K562 (cell line): Measurements from ENCODE around the gene MN1. TPM values are rescaled to one million over a fixed set of nuclear protein-coding genes. Genes with fewer than 3 reads are reported as not detected.

Experiments
- ATAC-seq: fragments of 200-7000 bp; cut with Tn5 transposase; 3 replicates; pipeline ENCODE4 v1.9.1; 2020; ENCODE audit warnings: moderate library complexity
- BruUV-seq: library from RNA; stranded (reverse); fragments of 400-500 nt; replicated peaks from 2 replicates; lab custom pipeline; 2021; lab: Mats Ljungman, UMichigan
- CTCF ChIA-PET: fragments of 300-600 bp; formaldehyde crosslinking; extraction: SDS; loops from one replicate; lab custom pipeline; 2021; ENCODE audit warnings: low intra/inter-chr PET ratio; lab: Yijun Ruan, JAX
- POLR2A ChIA-PET: fragments of 300-600, 350-650 bp; sonication (Branson Sonifier 250); formaldehyde crosslinking; extraction: SDS; loops from one replicate; lab custom pipeline; 2021; ENCODE audit warnings: antibody characterized with exemption, inconsistent platforms; lab: Yijun Ruan, JAX
- DNase-seq, 4 experiments: peaks; one replicate each; pipeline versions ENCODE4 v3.0.0 to v3.0.0-alpha.2; 2011 to 2018; ENCODE audit warnings: low spot score in 3 of 4, mixed read lengths in 3 of 4; ENCODE audit errors: extremely low read depth in 1 of 4
- FAIRE-seq: peaks from 2 replicates; lab custom pipeline; 2011; peaks lifted over from hg19 to GRCh38; lab: Jason Lieb, UNC
- H2AFZ ChIP-seq: 2 replicates; pipeline ENCODE4 v1.6.0; 2011; ENCODE audit warnings: low read depth, low read length, control low read depth, inconsistent platforms
- H3K27ac ChIP-seq: fragments of 200-600 bp; 3 replicates; pipeline ENCODE4 v1.8.0; 2011; ENCODE audit warnings: low read depth, mild to moderate bottlenecking, control low read depth, inconsistent platforms, low read length, moderate library complexity, mixed read lengths; ENCODE audit errors: extremely low read depth
- H3K27me3 ChIP-seq, 2 experiments: fragments of 300-600 bp in 1 of 2; 2 replicates in 1 of 2; 3 replicates in 1 of 2; pipeline versions ENCODE4 v1.6.0 to v1.8.0; 2011; ENCODE audit warnings: inconsistent platforms in 2 of 2, low read length in 2 of 2, mild to moderate bottlenecking in 1 of 2, mixed read lengths in 1 of 2, moderate library complexity in 1 of 2; ENCODE audit not compliant: control insufficient read depth in 2 of 2, insufficient read depth in 2 of 2
- H3K36me3 ChIP-seq: fragments of 300-600 bp; 3 replicates; pipeline ENCODE4 v1.8.0; 2011; ENCODE audit warnings: mild to moderate bottlenecking, low read length, inconsistent platforms; ENCODE audit not compliant: control insufficient read depth, insufficient read depth
- H3K4me1 ChIP-seq, 2 experiments: fragments of 200-600 bp in 1 of 2; replicated peaks in 1 of 2; 2 replicates in 1 of 2; 3 replicates in 1 of 2; pipeline versions ENCODE4 v1.5.1 to v1.8.0; 2011; ENCODE audit warnings: inconsistent platforms in 2 of 2, low read length in 2 of 2, mild to moderate bottlenecking in 1 of 2, mixed read lengths in 1 of 2, moderate library complexity in 1 of 2; ENCODE audit not compliant: control insufficient read depth in 2 of 2, insufficient read depth in 2 of 2
- H3K4me2 ChIP-seq: 2 replicates; pipeline ENCODE4 v1.6.1; 2011; ENCODE audit warnings: low read length, control low read depth, inconsistent platforms, mixed read lengths; ENCODE audit not compliant: insufficient read depth
- H3K4me3 ChIP-seq: fragments of 200-600 bp; sonication (generic), shearing (Covaris generic); 2 replicates; pipeline ENCODE4 v1.5.1; 2016; ENCODE audit warnings: control low read depth, inconsistent platforms
- H3K79me2 ChIP-seq: fragments of 200-600 bp; 3 replicates; pipeline ENCODE4 v1.8.0; 2011; ENCODE audit warnings: low read length, inconsistent platforms; ENCODE audit not compliant: control insufficient read depth, insufficient read depth
- H3K9ac ChIP-seq, 2 experiments: 2 replicates each; pipeline versions ENCODE4 v1.6.0 to v1.6.1; 2011; ENCODE audit warnings: low read depth in 2 of 2, low read length in 2 of 2, control low read depth in 1 of 2, inconsistent platforms in 1 of 2, mild to moderate bottlenecking in 1 of 2, mixed read lengths in 1 of 2; ENCODE audit not compliant: insufficient read depth in 1 of 2
- H3K9me1 ChIP-seq: one replicate; pipeline ENCODE4 v1.6.0; 2011; ENCODE audit warnings: inconsistent platforms, mild to moderate bottlenecking, low read length, moderate library complexity; ENCODE audit not compliant: control insufficient read depth, insufficient read depth
- H3K9me3 ChIP-seq: replicated peaks from 2 replicates; pipeline ENCODE4 v1.5.1; 2011; ENCODE audit warnings: low read depth, low read length, inconsistent platforms; ENCODE audit not compliant: control insufficient read depth, insufficient read depth
- H4K20me1 ChIP-seq: replicated peaks from 2 replicates; pipeline ENCODE4 v1.6.1; 2011; ENCODE audit warnings: low read length, inconsistent platforms, mixed read lengths; ENCODE audit not compliant: control insufficient read depth, insufficient read depth
- DDX20 ChIP-seq: fragments of 450-650 bp; IDR thresholded peaks from 2 replicates; pipeline ENCODE4 v1.6.1; 2016; ENCODE audit warnings: missing genetic modification characterization, low read depth, mild to moderate bottlenecking, missing compliant biosample characterization, moderate library complexity
- MTA2 ChIP-seq: fragments of 450-650 bp; IDR thresholded peaks from 2 replicates; pipeline ENCODE4 v1.6.1; 2016; ENCODE audit warnings: low read depth
- WGBS: fragments of 100-300 bp; shearing (Covaris generic); methylation state at CpG from one replicate; pipeline ENCODE4 v1.1.6; 2016; ENCODE audit warnings: low coverage, mixed read lengths; ENCODE audit not compliant: insufficient coverage; ENCODE audit errors: missing lambda C conversion rate; 5-methylcytosine and 5-hydroxymethylcytosine counted together
- in situ Hi-C: fragments of 300-500 bp; cut with MboI; formaldehyde crosslinking; loops from 4 replicates; pipeline ENCODE4 v1.15.0; 2018; ENCODE audit warnings: inconsistent platforms, mixed read lengths
- intact Hi-C: fragments of 100-400 bp; cut with micrococcal nuclease; formaldehyde crosslinking; loops from 2 replicates; pipeline ENCODE4 v1.14.2; 2022
- polyA plus RNA-seq, 8 experiments: library from polyadenylated mRNA; depleted of rRNA in 4 of 8; stranded (reverse) in 5 of 8; unstranded in 3 of 8; fragments of >200 nt; fragmentation: Nextera tagmentation in 2 of 8; fragmentation: Illumina TruSeq in 1 of 8; extraction: Ambion mirVana in 2 of 8; extraction: Trizol in 1 of 8; gene quantifications; 2 replicates each; pipeline versions ENCODE4 v1.2.1 to v1.2.3, GENCODE V29; 2011 to 2014; ENCODE audit warnings: inconsistent platforms in 1 of 8, missing spikeins in 1 of 8
- total RNA-seq, 7 experiments: library from RNA; depleted of rRNA in 6 of 7; stranded (reverse); fragments of >200 nt in 6 of 7; fragmentation: Illumina TruSeq in 2 of 7; extraction: Trizol in 2 of 7; gene quantifications; 2 replicates each; pipeline versions ENCODE4 v1.2.1 to v1.2.3, GENCODE V29; 2011 to 2021; ENCODE audit warnings: low replicate concordance in 1 of 7
- TF ChIP-seq, protein P1 (sequence below): fragments of 450-650 bp; formaldehyde crosslinking; IDR thresholded peaks from 2 replicates; pipeline ENCODE4 v1.4.0; 2022; ENCODE audit warnings: missing genetic modification characterization
- TF ChIP-seq, protein P2 (sequence below): sonication (generic); IDR thresholded peaks from 2 replicates; pipeline ENCODE4 v1.6.1; 2016

The MN1 gene
- total and polyA plus RNA-seq, 9 of the 15 experiments (the other 6 are each of a cell fraction or from before 2014, with no cell fraction given), result under 0.01 to 0.05 (median 0.03) TPM; not detected in 5

DNA sequence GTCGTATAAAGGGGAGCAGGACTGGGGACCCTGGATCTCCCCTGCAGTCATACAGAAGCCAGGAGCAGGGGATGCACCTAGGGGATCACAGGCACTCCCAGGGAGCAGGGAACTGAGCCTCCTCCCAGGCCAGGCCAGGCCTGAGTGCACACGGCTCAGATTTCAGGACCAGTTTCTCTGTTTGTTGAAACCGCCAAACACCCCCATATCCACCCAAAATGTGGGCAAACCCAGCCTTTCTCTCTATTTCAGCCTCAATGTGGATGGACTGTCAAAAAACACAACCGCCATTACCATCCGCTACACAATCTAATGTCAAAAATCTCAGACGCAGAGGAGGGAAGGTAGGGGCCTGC is 17.5 kb downstream of the MN1 start:
- Histone ChIP-seq H3K36me3 (no peaks in the 10 kb centered on the region), H3K4me3 (no peak overlapping the region), H3K9me1 (no peaks in the 10 kb centered on the region), H3K9ac (no peak overlapping the region), H3K4me1 (no peaks in the 10 kb centered on the region; a peak in 1 of 5 replicates), H4K20me1 (no peaks in the 10 kb centered on the region), H3K9me3 (0 out of 2 replicates have a peak, but pooled peaks cover 2% of the 10 kb centered on the region), H2AFZ (no peak overlapping the region), H3K79me2 (no peaks in the 10 kb centered on the region), H3K27ac (no peak overlapping the region), H3K27me3 (peaks cover 7 to 22% of the 10 kb centered on the region in 2 experiments; a peak in 4 of 5 replicates), H3K4me2 (no peak overlapping the region)
- TF ChIP-seq, protein P1, sequence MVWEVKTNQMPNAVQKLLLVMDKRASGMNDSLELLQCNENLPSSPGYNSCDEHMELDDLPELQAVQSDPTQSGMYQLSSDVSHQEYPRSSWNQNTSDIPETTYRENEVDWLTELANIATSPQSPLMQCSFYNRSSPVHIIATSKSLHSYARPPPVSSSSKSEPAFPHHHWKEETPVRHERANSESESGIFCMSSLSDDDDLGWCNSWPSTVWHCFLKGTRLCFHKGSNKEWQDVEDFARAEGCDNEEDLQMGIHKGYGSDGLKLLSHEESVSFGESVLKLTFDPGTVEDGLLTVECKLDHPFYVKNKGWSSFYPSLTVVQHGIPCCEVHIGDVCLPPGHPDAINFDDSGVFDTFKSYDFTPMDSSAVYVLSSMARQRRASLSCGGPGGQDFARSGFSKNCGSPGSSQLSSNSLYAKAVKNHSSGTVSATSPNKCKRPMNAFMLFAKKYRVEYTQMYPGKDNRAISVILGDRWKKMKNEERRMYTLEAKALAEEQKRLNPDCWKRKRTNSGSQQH (CRISPR knock-in tag), result no peak
- TF ChIP-seq MTA2 (no peak), DDX20 (no peak)
- TF ChIP-seq, protein P2, sequence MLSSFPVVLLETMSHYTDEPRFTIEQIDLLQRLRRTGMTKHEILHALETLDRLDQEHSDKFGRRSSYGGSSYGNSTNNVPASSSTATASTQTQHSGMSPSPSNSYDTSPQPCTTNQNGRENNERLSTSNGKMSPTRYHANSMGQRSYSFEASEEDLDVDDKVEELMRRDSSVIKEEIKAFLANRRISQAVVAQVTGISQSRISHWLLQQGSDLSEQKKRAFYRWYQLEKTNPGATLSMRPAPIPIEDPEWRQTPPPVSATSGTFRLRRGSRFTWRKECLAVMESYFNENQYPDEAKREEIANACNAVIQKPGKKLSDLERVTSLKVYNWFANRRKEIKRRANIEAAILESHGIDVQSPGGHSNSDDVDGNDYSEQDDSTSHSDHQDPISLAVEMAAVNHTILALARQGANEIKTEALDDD, result no peak
- no peak for ATAC-seq
- FAIRE-seq, result no peak
- ChIA-PET POLR2A (interaction anchor here (0.6 to 0.7 kb wide), 2 partner anchors 11 to 102 kb away, joined by 4 read pairs; no protein-coding TSS in a partner anchor), CTCF (no interaction called here)
- in situ Hi-C loops (no loop called here), intact Hi-C loops (no loop called here)
- BruUV-seq, result no TSS peak
- 59% methylated on average over 6 of the region's 6 CpGs for WGBS
- no peak for DNase-seq
